ENCODE measurements around the gene DNAJB11.

DNA sequence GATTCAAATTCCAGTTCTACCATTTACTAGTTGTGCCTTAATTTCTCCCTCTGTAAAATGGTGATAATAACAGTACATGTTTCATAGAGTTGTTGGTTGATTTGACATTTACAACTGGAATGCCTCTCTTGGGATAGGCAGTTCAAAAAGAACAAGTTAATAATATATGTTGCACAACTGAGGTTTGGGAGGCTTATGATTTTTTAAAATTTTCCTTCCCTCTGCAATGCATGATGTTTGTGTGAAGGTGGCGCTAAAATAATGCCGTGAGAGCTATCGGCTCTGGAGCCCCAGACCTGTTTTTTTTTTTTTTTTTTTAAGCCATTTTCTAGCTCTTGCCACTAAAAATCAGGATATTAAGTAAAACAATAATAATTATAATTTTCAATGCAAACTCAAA, 18.6 kb downstream of the DNAJB11 start:
- TF ChIP-seq, protein P1, sequence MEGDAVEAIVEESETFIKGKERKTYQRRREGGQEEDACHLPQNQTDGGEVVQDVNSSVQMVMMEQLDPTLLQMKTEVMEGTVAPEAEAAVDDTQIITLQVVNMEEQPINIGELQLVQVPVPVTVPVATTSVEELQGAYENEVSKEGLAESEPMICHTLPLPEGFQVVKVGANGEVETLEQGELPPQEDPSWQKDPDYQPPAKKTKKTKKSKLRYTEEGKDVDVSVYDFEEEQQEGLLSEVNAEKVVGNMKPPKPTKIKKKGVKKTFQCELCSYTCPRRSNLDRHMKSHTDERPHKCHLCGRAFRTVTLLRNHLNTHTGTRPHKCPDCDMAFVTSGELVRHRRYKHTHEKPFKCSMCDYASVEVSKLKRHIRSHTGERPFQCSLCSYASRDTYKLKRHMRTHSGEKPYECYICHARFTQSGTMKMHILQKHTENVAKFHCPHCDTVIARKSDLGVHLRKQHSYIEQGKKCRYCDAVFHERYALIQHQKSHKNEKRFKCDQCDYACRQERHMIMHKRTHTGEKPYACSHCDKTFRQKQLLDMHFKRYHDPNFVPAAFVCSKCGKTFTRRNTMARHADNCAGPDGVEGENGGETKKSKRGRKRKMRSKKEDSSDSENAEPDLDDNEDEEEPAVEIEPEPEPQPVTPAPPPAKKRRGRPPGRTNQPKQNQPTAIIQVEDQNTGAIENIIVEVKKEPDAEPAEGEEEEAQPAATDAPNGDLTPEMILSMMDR (IDR thresholded peaks at IDR 0.05 in 8 of 11, conservative IDR thresholded peaks at IDR 0.05 in 3 of 11) = no peak
- TF ChIP-seq POLR2AphosphoS5 (IDR thresholded peaks at IDR 0.05) (no peak), POLR2A (IDR thresholded peaks at IDR 0.05) (no peak)

Data from spleen (tissue), 7 donors.